Neutrophil (primary cell): ENCODE data around the gene GGN.
A peak's percentile ranks its signal among the peaks of the same experiment; 100 is the strongest.
"Not testable (repeated sequence)": the region's sequence is repeated elsewhere in the genome, so short reads cannot be mapped to it uniquely, and the experiment has no call there.

Experiments used
- H3K27ac ChIP-seq: fragments of 200-600 bp; sonication (generic); 2 replicates; pipeline ENCODE4 v1.5.1; 2016; ENCODE audit warnings: mild to moderate bottlenecking, moderate library complexity
- H3K27me3 ChIP-seq: fragments of 200-600 bp; sonication (generic); 2 replicates; pipeline ENCODE4 v1.6.0; 2016; ENCODE audit warnings: mild to moderate bottlenecking
- H3K36me3 ChIP-seq: fragments of 200-600 bp; sonication (generic); 2 replicates; pipeline ENCODE4 v1.5.1; 2017
- H3K4me1 ChIP-seq, 2 experiments: fragments of 200-600 bp in 1 of 2; sonication (generic) in 1 of 2; 1 replicate in 1 of 2; 2 replicates in 1 of 2; pipeline versions ENCODE4 v1.5.1 to v1.6.1; 2013 to 2016; ENCODE audit warnings: low read depth in 1 of 2, low read length in 1 of 2, mild to moderate bottlenecking in 1 of 2, moderate library complexity in 1 of 2; ENCODE audit not compliant: control insufficient read depth in 1 of 2, insufficient read depth in 1 of 2
- H3K4me3 ChIP-seq, 2 experiments: fragments of 200-600 bp in 1 of 2; sonication (generic) in 1 of 2; 1 replicate in 1 of 2; 2 replicates in 1 of 2; pipeline ENCODE4 v1.5.1; 2013 to 2016; ENCODE audit warnings: low read depth in 1 of 2, low read length in 1 of 2, mild to moderate bottlenecking in 1 of 2, moderate library complexity in 1 of 2
- H3K9me3 ChIP-seq: fragments of 200-600 bp; sonication (generic); 2 replicates; pipeline ENCODE4 v1.5.1; 2016
- CTCF ChIP-seq: fragments of 200-600 bp; sonication (generic); IDR thresholded peaks from 2 replicates; pipeline ENCODE4 v1.5.1; 2016; ENCODE audit warnings: antibody characterized with exemption

The GGN gene

GRCh38 chr19:38373907-38374331 is 13.9 kb downstream of the GGN start:
- Histone ChIP-seq H3K27ac (peak overlapping the region; percentile 96), H3K4me3 (peak overlapping the region; percentile 93 to 98), H3K9me3 (no peaks in the 10 kb centered on the region), H3K36me3 (peaks cover 18% of the 10 kb centered on the region), H3K4me1 (peaks cover 16% of the 10 kb centered on the region in 2 experiments), H3K27me3 (peaks cover 24% of the 10 kb centered on the region)
- no peak for TF ChIP-seq CTCF

- H3K4me1 ChIP-seq: peaks cover 16% of the 10 kb centered on the region in 2 experiments
- H3K4me3 ChIP-seq: no peak overlapping the region
- TF ChIP-seq CTCF: no peak
- H3K9me3 ChIP-seq: no peaks in the 10 kb centered on the region
- no peaks in the 10 kb centered on the region for H3K36me3 ChIP-seq
- peaks cover 24% of the 10 kb centered on the region for H3K27me3 ChIP-seq
- no peak overlapping the region for H3K27ac ChIP-seq
Measured at GRCh38 chr19:38371081-38371480, 16.8 kb downstream of the GGN start.

- Histone ChIP-seq H3K4me1 (peaks cover 8 to 9% of the 10 kb centered on the region in 2 experiments), H3K27ac (no peak overlapping the region), H3K4me3 (no peak overlapping the region), H3K27me3 (peaks cover 24% of the 10 kb centered on the region), H3K9me3 (no peaks in the 10 kb centered on the region), H3K36me3 (no peaks in the 10 kb centered on the region)
- no peak for TF ChIP-seq CTCF
Measured at GRCh38 chr19:38370299-38370698, 17.5 kb downstream of the GGN start.

GRCh38 chr19:38369584-38369983 is 18.2 kb downstream of the GGN start:
- no peak for TF ChIP-seq CTCF
- Histone ChIP-seq H3K9me3 (no peaks in the 10 kb centered on the region), H3K36me3 (no peaks in the 10 kb centered on the region), H3K4me1 (peaks cover 3 to 5% of the 10 kb centered on the region in 2 experiments), H3K27me3 (peaks cover 29% of the 10 kb centered on the region), H3K27ac (no peak overlapping the region), H3K4me3 (no peak overlapping the region)

GRCh38 chr19:38367041-38367440 is 20.8 kb downstream of the GGN start:
- Histone ChIP-seq H3K4me1 (peaks cover 10 to 11% of the 10 kb centered on the region in 2 experiments), H3K9me3 (no peaks in the 10 kb centered on the region), H3K27ac (no peak overlapping the region), H3K4me3 (no peak overlapping the region), H3K36me3 (no peaks in the 10 kb centered on the region), H3K27me3 (peaks cover 44% of the 10 kb centered on the region)
- no peak for TF ChIP-seq CTCF

GRCh38 chr19:38362946-38363688 is 24.7 kb downstream of the GGN start:
- not testable (repeated sequence) for H3K27ac ChIP-seq, H3K9me3 ChIP-seq, H3K36me3 ChIP-seq
- Histone ChIP-seq H3K4me3 (peak overlapping the region; percentile 58 to 67), H3K4me1 (peaks cover 17 to 18% of the 10 kb centered on the region in 2 experiments), H3K27me3 (peaks cover 66% of the 10 kb centered on the region)
